SK-N-SH (cell line): ENCODE results near the gene TIE1.

Experiments used
- CTCF ChIP-seq: fragments of 200-600 bp; sonication (generic); IDR thresholded peaks from 2 replicates; pipeline ENCODE4 v1.6.1; 2017; ENCODE audit warnings: antibody characterized with exemption, mild to moderate bottlenecking, moderate library complexity
- FOXJ3 ChIP-seq: sonication (generic); formaldehyde crosslinking; IDR thresholded peaks from 2 replicates; pipeline ENCODE4 v1.5.1; 2020; ENCODE audit warnings: mild to moderate bottlenecking, missing genetic modification reagents
- RAD21 ChIP-seq: IDR thresholded peaks from 2 replicates; pipeline ENCODE4 v1.6.1; 2012; ENCODE audit warnings: mild to moderate bottlenecking, low read length

GRCh38 chr1:43272576-43273571 lies 27.9 kb upstream of the TIE1 start:
- TF ChIP-seq CTCF (no peak), FOXJ3 (CRISPR knock-in tag) (no peak), RAD21 (no peak)
